Body of pancreas (tissue), 4 donors: ENCODE results near the gene MYORG. TPM values are rescaled to one million over a fixed set of nuclear protein-coding genes. Genes with fewer than 3 reads are reported as not detected.

ENCODE experiments used
- ATAC-seq: fragments of 150-250 bp; one replicate; pipeline ENCODE4 v1.9.1; 2016
- DNase-seq, 4 donors: peaks; one replicate each; pipeline ENCODE4 v3.0.0-alpha.2; 2019
- H3K27ac ChIP-seq, 4 donors: fragments of 200-600 bp; sonication (generic); 1 replicate in 3 of 4; 2 replicates in 1 of 4; pipeline versions ENCODE4 v1.5.1 to v1.6.1; 2016 to 2019; ENCODE audit warnings: mild to moderate bottlenecking in 1 of 4, mixed read lengths in 1 of 4, moderate library complexity in 1 of 4
- H3K27me3 ChIP-seq, 2 donors: fragments of 200-600 bp; sonication (generic); one replicate each; pipeline ENCODE4 v1.6.0; 2016; ENCODE audit warnings: mild to moderate bottlenecking in 1 of 2
- H3K36me3 ChIP-seq, 2 donors: fragments of 200-600 bp; sonication (generic); replicated peaks in 1 of 2; 2 replicates each; pipeline ENCODE4 v1.5.1; 2016; ENCODE audit warnings: low read depth in 2 of 2; ENCODE audit not compliant: insufficient read depth in 1 of 2
- H3K4me1 ChIP-seq: fragments of 200-600 bp; sonication (generic); one replicate; pipeline ENCODE4 v1.6.0; 2016
- H3K4me3 ChIP-seq, 2 donors: fragments of 200-600 bp; sonication (generic); 1 replicate in 1 of 2; 2 replicates in 1 of 2; pipeline ENCODE4 v1.5.1; 2016 to 2019
- H3K9me3 ChIP-seq, 3 donors: fragments of 200-600 bp; sonication (generic); 1 replicate in 2 of 3; 2 replicates in 1 of 3; pipeline ENCODE4 v1.5.1; 2016
- CTCF ChIP-seq, 7 experiments: fragments of 450-650 bp in 4 of 7; fragments of 200-600 bp in 3 of 7; sonication (generic) in 3 of 7; IDR thresholded peaks; one replicate each; pipeline ENCODE4 v1.5.1; 2016 to 2019; ENCODE audit warnings: antibody characterized with exemption in 7 of 7
- POLR2A ChIP-seq, 3 donors: fragments of 450-650 bp; IDR thresholded peaks; one replicate each; pipeline ENCODE4 v1.6.1; 2016; ENCODE audit warnings: antibody characterized with exemption in 3 of 3, mild to moderate bottlenecking in 2 of 3
- WGBS, 2 donors: methylation state at CpG; one replicate each; pipeline ENCODE4 v1.1.5; 2017; 5-methylcytosine and 5-hydroxymethylcytosine counted together
- intact Hi-C: fragments of 100-400 bp; cut with DNase I; formaldehyde crosslinking; loops from one replicate; pipeline ENCODE4 v1.15.1; 2023
- total RNA-seq, 2 donors: library from RNA; depleted of rRNA; stranded (reverse); fragments of >200 nt; gene quantifications; one replicate each; pipeline ENCODE4 v1.1.0, GENCODE V29; 2016

Gene MYORG
- total RNA-seq, 2 donors from 2014 or later = 11.2 to 11.9 TPM

DNA sequence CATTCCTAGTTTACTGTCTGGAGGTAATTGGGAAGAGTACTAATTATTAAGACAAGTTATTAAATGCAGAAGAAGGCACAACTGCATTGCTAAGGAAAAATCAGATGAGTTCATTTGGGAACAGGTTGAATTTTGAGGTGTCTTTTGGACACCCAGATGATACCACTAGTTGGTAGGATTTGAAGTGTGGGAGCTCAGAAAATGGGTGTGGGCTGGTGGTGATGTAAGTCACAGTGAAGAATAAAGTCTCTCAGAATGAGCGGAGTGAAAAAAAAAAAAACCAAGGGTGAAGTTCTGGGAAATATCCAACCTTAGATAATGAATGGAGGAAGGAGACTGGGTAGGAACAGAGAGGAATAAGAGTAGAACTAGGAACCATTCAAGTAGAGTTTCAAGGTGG is 35.6 kb upstream of the MYORG start:
- H3K4me3 ChIP-seq = no peak overlapping the region
- ATAC-seq (no peak), DNase-seq (no peak)
- H3K36me3 ChIP-seq = no peaks in the 10 kb centered on the region
- no peaks in the 10 kb centered on the region for H3K9me3 ChIP-seq
- no peak overlapping the region for H3K27ac ChIP-seq
- 33 to 89% methylated on average over 1 of the region's 1 CpG for WGBS, 2 donors
- H3K4me1 ChIP-seq = no peaks in the 10 kb centered on the region
- no peaks in the 10 kb centered on the region for H3K27me3 ChIP-seq
- intact Hi-C loops = no loop called here
- TF ChIP-seq POLR2A (IDR thresholded peaks at IDR 0.05) (no peak), CTCF (IDR thresholded peaks at IDR 0.05) (no peak)

DNA sequence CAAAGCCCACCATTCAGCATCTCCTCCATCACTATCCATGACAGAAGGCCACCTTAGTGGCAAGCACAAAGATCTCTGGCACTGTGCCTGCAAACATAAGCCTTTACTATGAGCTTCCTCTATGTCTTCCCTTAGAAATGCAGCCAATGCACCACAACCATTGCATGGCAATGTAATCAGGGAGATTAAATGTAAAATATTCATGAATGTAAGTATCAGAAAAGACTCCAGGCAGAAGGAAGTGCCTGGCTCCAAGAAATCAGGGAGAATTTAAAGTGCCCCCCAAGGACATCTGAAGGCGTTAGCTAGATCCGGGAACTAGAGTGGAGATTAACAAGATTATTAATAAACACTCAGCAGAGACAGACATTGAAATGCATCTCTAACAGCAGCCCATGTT is 32.5 kb upstream of the MYORG start:
- intact Hi-C loops = loop anchor here (5.0 kb wide), 1 partner anchor 183 kb away; no protein-coding TSS in a partner anchor
- TF ChIP-seq POLR2A (IDR thresholded peaks at IDR 0.05) (no peak), CTCF (IDR thresholded peaks at IDR 0.05) (no peak)
- WGBS, 2 donors = 67 to 77% methylated on average over 2 of the region's 2 CpGs
- Histone ChIP-seq H3K9me3 (no peaks in the 10 kb centered on the region), H3K27ac (no peak overlapping the region), H3K4me1 (no peaks in the 10 kb centered on the region), H3K36me3 (no peaks in the 10 kb centered on the region), H3K27me3 (no peaks in the 10 kb centered on the region), H3K4me3 (no peak overlapping the region)
- DNase-seq (no peak), ATAC-seq (no peak)

DNA sequence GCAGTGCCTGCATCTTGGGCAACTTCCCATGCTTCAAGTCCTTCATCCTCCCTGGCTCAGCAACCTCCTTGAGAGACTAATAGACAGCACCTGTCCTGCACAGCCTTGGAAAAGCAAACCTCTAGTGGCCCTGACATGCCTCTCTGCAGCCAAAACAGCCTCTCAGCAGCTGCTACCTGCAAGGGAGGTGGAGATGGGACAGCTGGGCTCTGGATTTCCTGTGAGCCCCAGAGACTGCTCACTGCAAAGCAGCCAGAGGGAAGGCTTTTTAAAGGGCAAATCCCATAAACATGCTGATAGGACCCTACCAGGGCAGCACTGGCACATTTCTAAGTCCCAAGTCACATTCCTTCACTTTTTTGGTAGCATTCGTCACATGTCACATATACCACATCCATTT is 31.5 kb upstream of the MYORG start:
- WGBS, 2 donors = 77 to 100% methylated on average over 1 of the region's 1 CpG
- Histone ChIP-seq H3K4me1 (no peaks in the 10 kb centered on the region), H3K36me3 (no peaks in the 10 kb centered on the region), H3K27me3 (no peaks in the 10 kb centered on the region), H3K27ac (no peak overlapping the region), H3K9me3 (no peaks in the 10 kb centered on the region), H3K4me3 (no peak overlapping the region)
- no peak for TF ChIP-seq POLR2A (IDR thresholded peaks at IDR 0.05)
- TF ChIP-seq CTCF (IDR thresholded peaks at IDR 0.05) = no peak
- DNase-seq = no peak
- no peak for ATAC-seq
- intact Hi-C loops = loop anchor here (5.0 kb wide), 1 partner anchor 184 kb away; no protein-coding TSS in a partner anchor

DNA sequence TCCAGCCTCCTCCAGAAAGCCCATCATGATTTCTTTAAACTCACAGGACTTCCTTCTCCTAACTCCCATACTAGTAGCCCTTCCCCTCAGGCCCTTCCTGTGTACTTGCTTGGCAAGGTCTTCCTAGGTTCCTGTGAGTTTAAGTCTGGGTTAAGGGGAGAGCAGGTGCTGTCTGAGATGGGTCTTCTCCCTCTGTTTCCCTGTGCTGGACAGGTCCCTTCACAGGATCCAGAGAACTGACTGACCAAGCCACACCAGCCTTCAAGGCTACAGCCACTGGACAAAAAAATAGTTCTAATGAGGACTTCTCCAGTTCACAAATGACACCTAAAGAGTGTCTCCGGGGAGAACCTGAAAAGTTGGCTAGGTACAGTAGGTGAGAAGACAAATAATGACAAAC is 29.5 kb upstream of the MYORG start:
- no peaks in the 10 kb centered on the region for H3K4me1 ChIP-seq
- intact Hi-C loops = loop anchor here (5.0 kb wide), 1 partner anchor 186 kb away; no protein-coding TSS in a partner anchor
- DNase-seq = no peak

More for the DNA sequence above, 29.5 kb upstream of the MYORG start:
- no peak overlapping the region for H3K4me3 ChIP-seq
- peaks cover 0 to 4% of the 10 kb centered on the region in 2 donors for H3K36me3 ChIP-seq
- WGBS, 2 donors = 67 to 100% methylated on average over 1 of the region's 1 CpG
- TF ChIP-seq CTCF (IDR thresholded peaks at IDR 0.05) = no peak
- TF ChIP-seq POLR2A (IDR thresholded peaks at IDR 0.05) = no peak
- H3K27ac ChIP-seq = no peak overlapping the region
- ATAC-seq = no peak
- H3K9me3 ChIP-seq = no peaks in the 10 kb centered on the region
- no peaks in the 10 kb centered on the region for H3K27me3 ChIP-seq
